ENCODE data around the gene TMEM131. TPM values are rescaled to one million over a fixed set of nuclear protein-coding genes. Genes with fewer than 3 reads are reported as not detected.

Gene TMEM131
- total and polyA plus RNA-seq, 2 donors = 11.4 to 15.6 TPM

DNA sequence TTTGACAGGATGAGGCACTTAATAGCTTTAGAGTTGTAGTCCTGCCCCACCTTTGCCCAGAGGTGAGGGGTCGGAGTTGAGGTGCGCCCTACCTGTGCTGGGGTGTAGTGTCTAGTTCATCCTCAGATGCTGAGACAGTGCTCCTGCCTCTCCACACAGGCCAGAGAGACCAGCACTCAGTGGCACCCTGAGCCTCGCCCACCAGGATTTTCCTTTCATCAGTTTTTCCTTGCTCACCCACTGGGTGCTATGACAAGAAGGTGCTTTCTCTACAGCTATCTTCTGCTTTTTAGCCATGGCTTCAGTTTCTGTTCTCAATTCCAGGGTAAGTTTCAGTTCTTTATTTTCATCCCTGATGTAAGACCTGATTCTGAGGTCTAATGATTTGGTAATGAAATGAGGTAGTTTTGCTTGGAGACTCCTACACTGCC, 16.8 kb upstream of the TMEM131 start:
- DNase-seq (ENCODE audit: low read depth in 6 of 9, low spot score in 9 of 9) = peak in 1 of 9 donors; percentile 34
- Histone ChIP-seq H3K27ac (ENCODE audit: low read depth in 1 of 2, low read length in 1 of 2) (no peak overlapping the region), H3K27me3 (ENCODE audit: control insufficient read depth in 2 of 2, insufficient read depth in 1 of 2, low read length in 1 of 2) (no peaks in the 10 kb centered on the region), H3K9me3 (ENCODE audit: control insufficient read depth in 2 of 2, insufficient read depth in 1 of 2, low read length in 1 of 2) (no peaks in the 10 kb centered on the region), H3K4me3 (ENCODE audit: low read length in 2 of 2) (no peak overlapping the region), H3K4me1 (ENCODE audit: control insufficient read depth in 2 of 2, insufficient read depth in 2 of 2, low read length in 2 of 2) (no peaks in the 10 kb centered on the region), H3K36me3 (ENCODE audit: control insufficient read depth in 2 of 2, insufficient read depth in 2 of 2, low read length in 1 of 2) (no peaks in the 10 kb centered on the region)
- 96% methylated on average over 3 of the region's 3 CpGs for WGBS

GRCh38 chr2:98009887-98010760, 14.4 kb upstream of the TMEM131 start:
- no peak overlapping the region for H3K27ac ChIP-seq (ENCODE audit: low read depth in 1 of 2, low read length in 1 of 2)
- H3K4me1 ChIP-seq (ENCODE audit: control insufficient read depth in 2 of 2, insufficient read depth in 2 of 2, low read length in 2 of 2) = no peaks in the 10 kb centered on the region
- H3K36me3 ChIP-seq (ENCODE audit: control insufficient read depth in 2 of 2, insufficient read depth in 2 of 2, low read length in 1 of 2) = no peaks in the 10 kb centered on the region
- H3K4me3 ChIP-seq (ENCODE audit: low read length in 2 of 2) = no peak overlapping the region
- no peaks in the 10 kb centered on the region for H3K27me3 ChIP-seq (ENCODE audit: control insufficient read depth in 2 of 2, insufficient read depth in 1 of 2, low read length in 1 of 2)
- no peak for DNase-seq (ENCODE audit: low read depth in 6 of 9, low spot score in 9 of 9)
- no peaks in the 10 kb centered on the region for H3K9me3 ChIP-seq (ENCODE audit: control insufficient read depth in 2 of 2, insufficient read depth in 1 of 2, low read length in 1 of 2)
- whole genome bisulfite sequencing = 95% methylated on average over 10 of the region's 10 CpGs

DNA sequence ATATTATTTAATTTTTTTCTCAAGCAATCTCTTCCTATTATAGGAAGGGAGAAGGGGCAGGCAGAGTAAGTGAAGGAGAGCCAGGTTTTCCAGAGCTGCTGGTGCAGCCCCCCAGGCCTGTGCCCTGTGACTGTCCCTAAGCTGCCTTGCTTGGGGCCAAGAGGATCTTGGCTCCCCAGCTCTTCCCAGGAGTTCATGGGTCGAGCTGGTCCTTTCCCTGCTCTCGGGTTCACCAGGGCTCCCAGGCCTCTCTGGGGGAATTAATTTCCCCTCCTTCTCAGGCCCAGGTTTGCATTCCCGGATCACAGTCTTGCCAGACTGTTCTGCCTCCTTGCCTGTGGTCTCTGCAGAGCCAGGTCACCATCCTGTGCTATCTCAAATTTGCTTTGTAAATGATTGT, 12.7 kb upstream of the TMEM131 start:
- no peaks in the 10 kb centered on the region for H3K4me1 ChIP-seq (ENCODE audit: control insufficient read depth in 2 of 2, insufficient read depth in 2 of 2, low read length in 2 of 2)
- no peaks in the 10 kb centered on the region for H3K36me3 ChIP-seq (ENCODE audit: control insufficient read depth in 2 of 2, insufficient read depth in 2 of 2, low read length in 1 of 2)
- 96% methylated on average over 3 of the region's 3 CpGs for WGBS
- H3K27me3 ChIP-seq (ENCODE audit: control insufficient read depth in 2 of 2, insufficient read depth in 1 of 2, low read length in 1 of 2) = no peaks in the 10 kb centered on the region
- no peak overlapping the region for H3K4me3 ChIP-seq (ENCODE audit: low read length in 2 of 2)
- H3K9me3 ChIP-seq (ENCODE audit: control insufficient read depth in 2 of 2, insufficient read depth in 1 of 2, low read length in 1 of 2) = no peaks in the 10 kb centered on the region
- no peak overlapping the region for H3K27ac ChIP-seq (ENCODE audit: low read depth in 1 of 2, low read length in 1 of 2)
- no peak for DNase-seq (ENCODE audit: low read depth in 6 of 9, low spot score in 9 of 9)

DNA sequence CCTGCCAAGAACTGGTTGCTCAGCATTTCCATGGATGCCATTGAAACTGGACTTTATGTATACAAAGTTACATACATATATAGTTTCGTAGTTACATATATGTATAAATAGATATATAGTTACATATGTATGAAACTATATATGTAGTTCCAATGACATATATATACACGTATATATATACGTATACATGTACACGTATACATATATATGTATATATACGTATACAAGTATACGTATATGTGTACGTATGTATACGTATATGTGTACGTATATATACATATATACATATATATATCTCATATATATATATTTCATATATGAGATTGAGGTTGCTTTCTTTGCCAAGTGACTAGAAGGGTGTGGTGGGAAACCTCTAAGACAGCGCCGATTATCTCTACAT, 10.6 kb upstream of the TMEM131 start:
- no peaks in the 10 kb centered on the region for H3K27me3 ChIP-seq (ENCODE audit: control insufficient read depth in 2 of 2, insufficient read depth in 1 of 2, low read length in 1 of 2)
- no peaks in the 10 kb centered on the region for H3K9me3 ChIP-seq (ENCODE audit: control insufficient read depth in 2 of 2, insufficient read depth in 1 of 2, low read length in 1 of 2)
- no peaks in the 10 kb centered on the region for H3K36me3 ChIP-seq (ENCODE audit: control insufficient read depth in 2 of 2, insufficient read depth in 2 of 2, low read length in 1 of 2)
- H3K27ac ChIP-seq (ENCODE audit: low read depth in 1 of 2, low read length in 1 of 2) = no peak overlapping the region
- no peaks in the 10 kb centered on the region for H3K4me1 ChIP-seq (ENCODE audit: control insufficient read depth in 2 of 2, insufficient read depth in 2 of 2, low read length in 2 of 2)
- 94% methylated on average over 11 of the region's 11 CpGs for WGBS
- no peak overlapping the region for H3K4me3 ChIP-seq (ENCODE audit: low read length in 2 of 2)
- no peak for DNase-seq (ENCODE audit: low read depth in 6 of 9, low spot score in 9 of 9)

DNA sequence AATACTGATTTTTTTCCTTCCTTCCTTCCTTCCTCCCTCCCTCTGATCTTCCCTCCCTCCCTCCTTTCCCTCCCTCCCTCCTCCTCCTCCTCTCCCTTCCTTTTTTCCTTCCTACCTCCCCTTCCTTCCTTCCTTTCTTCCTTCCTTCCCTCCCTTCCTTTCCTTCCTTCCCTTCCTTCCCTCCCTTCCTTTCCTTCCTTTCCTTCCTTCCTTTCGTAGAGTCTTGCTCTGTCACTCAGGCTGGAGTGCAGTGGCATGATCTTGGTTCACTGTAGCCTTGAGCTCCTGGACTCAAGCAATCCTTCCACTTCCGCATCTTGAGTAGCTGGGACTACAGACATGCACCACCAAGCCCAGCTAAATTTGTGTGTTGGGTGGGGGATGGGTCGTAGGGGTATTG, 8.9 kb upstream of the TMEM131 start:
- H3K4me1 ChIP-seq (ENCODE audit: control insufficient read depth in 2 of 2, insufficient read depth in 2 of 2, low read length in 2 of 2) = no peaks in the 10 kb centered on the region
- no peaks in the 10 kb centered on the region for H3K9me3 ChIP-seq (ENCODE audit: control insufficient read depth in 2 of 2, insufficient read depth in 1 of 2, low read length in 1 of 2)
- no peaks in the 10 kb centered on the region for H3K27me3 ChIP-seq (ENCODE audit: control insufficient read depth in 2 of 2, insufficient read depth in 1 of 2, low read length in 1 of 2)
- whole genome bisulfite sequencing = 96% methylated on average over 3 of the region's 3 CpGs
- no peak overlapping the region for H3K27ac ChIP-seq (ENCODE audit: low read depth in 1 of 2, low read length in 1 of 2)
- no peaks in the 10 kb centered on the region for H3K36me3 ChIP-seq (ENCODE audit: control insufficient read depth in 2 of 2, insufficient read depth in 2 of 2, low read length in 1 of 2)
- no peak for DNase-seq (ENCODE audit: low read depth in 6 of 9, low spot score in 9 of 9)
- no peak overlapping the region for H3K4me3 ChIP-seq (ENCODE audit: low read length in 2 of 2)

DNA sequence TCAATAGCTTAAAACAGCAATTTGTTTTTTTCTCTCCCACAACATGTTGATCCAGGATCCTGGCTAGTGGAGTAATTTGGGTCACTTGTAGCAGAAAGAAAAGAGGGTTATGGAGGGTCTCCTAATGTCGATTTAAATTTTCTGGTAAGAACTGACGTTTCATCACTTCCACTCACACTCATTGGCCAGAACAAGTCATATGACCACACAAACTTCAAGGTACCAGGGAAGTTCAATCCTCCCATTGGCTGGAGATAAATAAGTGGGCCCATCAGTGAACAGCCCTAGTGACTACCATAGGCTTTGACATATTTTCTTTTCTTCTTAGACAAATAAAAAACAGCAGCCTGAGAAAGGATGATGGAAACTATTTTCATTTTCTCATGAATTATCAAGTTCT, 8.3 kb upstream of the TMEM131 start:
- H3K4me1 ChIP-seq (ENCODE audit: control insufficient read depth in 2 of 2, insufficient read depth in 2 of 2, low read length in 2 of 2) = no peaks in the 10 kb centered on the region
- H3K9me3 ChIP-seq (ENCODE audit: control insufficient read depth in 2 of 2, insufficient read depth in 1 of 2, low read length in 1 of 2) = no peaks in the 10 kb centered on the region
- no peak overlapping the region for H3K4me3 ChIP-seq (ENCODE audit: low read length in 2 of 2)
- no peaks in the 10 kb centered on the region for H3K27me3 ChIP-seq (ENCODE audit: control insufficient read depth in 2 of 2, insufficient read depth in 1 of 2, low read length in 1 of 2)
- no peak overlapping the region for H3K27ac ChIP-seq (ENCODE audit: low read depth in 1 of 2, low read length in 1 of 2)
- no peaks in the 10 kb centered on the region for H3K36me3 ChIP-seq (ENCODE audit: control insufficient read depth in 2 of 2, insufficient read depth in 2 of 2, low read length in 1 of 2)
- DNase-seq (ENCODE audit: low read depth in 6 of 9, low spot score in 9 of 9) = no peak
- 95% methylated on average over 2 of the region's 2 CpGs for WGBS

- Histone ChIP-seq H3K4me3 (ENCODE audit: low read length in 2 of 2) (no peak overlapping the region), H3K36me3 (ENCODE audit: control insufficient read depth in 2 of 2, insufficient read depth in 2 of 2, low read length in 1 of 2) (no peaks in the 10 kb centered on the region), H3K27ac (ENCODE audit: low read depth in 1 of 2, low read length in 1 of 2) (no peak overlapping the region), H3K27me3 (ENCODE audit: control insufficient read depth in 2 of 2, insufficient read depth in 1 of 2, low read length in 1 of 2) (no peaks in the 10 kb centered on the region), H3K4me1 (ENCODE audit: control insufficient read depth in 2 of 2, insufficient read depth in 2 of 2, low read length in 2 of 2) (peaks cover 0 to 7% of the 10 kb centered on the region in 2 donors), H3K9me3 (ENCODE audit: control insufficient read depth in 2 of 2, insufficient read depth in 1 of 2, low read length in 1 of 2) (no peaks in the 10 kb centered on the region)
- WGBS = 96% methylated on average over 3 of the region's 3 CpGs
- no peak for DNase-seq (ENCODE audit: low read depth in 6 of 9, low spot score in 9 of 9)
These were observed 3.8 kb upstream of the TMEM131 start for GRCh38 chr2:97999536-97999935.

DNA sequence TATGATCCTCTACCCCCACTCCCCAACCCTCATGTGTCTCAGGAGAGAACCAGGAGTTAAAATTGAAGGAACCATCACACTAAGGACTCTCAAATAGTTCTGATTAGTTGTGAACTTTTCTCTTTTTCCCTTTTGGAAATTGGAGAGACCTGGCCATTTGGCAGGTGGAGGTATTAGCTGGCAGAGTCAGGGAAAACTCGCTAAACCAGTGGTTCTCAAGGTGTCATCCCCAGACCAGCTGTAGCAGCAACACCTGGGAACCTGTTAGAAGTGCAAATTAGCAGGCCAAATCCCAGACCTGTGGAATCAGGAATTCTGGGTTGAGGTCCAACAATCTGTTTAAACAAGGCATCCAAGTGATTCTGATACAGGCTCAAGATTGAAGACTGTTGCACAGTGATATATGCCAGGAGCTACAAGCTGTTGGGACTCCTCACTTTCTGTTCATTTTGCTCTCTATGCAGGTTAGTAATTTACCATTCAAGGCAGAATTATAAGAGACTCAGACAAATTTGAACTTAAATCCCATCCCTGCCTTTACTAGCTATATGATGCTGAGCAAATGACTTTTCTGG, 2.8 kb upstream of the TMEM131 start:
- Histone ChIP-seq H3K27me3 (ENCODE audit: control insufficient read depth in 2 of 2, insufficient read depth in 1 of 2, low read length in 1 of 2) (no peaks in the 10 kb centered on the region), H3K4me1 (ENCODE audit: control insufficient read depth in 2 of 2, insufficient read depth in 2 of 2, low read length in 2 of 2) (peaks cover 6 to 11% of the 10 kb centered on the region in 2 donors), H3K4me3 (ENCODE audit: low read length in 2 of 2) (no peak overlapping the region), H3K27ac (ENCODE audit: low read depth in 1 of 2, low read length in 1 of 2) (peak overlapping the region in 1 of 2 donors; percentile 41), H3K9me3 (ENCODE audit: control insufficient read depth in 2 of 2, insufficient read depth in 1 of 2, low read length in 1 of 2) (no peaks in the 10 kb centered on the region), H3K36me3 (ENCODE audit: control insufficient read depth in 2 of 2, insufficient read depth in 2 of 2, low read length in 1 of 2) (no peaks in the 10 kb centered on the region)
- no peak for DNase-seq (ENCODE audit: low read depth in 6 of 9, low spot score in 9 of 9)
- WGBS = 95% methylated on average over 1 of the region's 1 CpG

DNA sequence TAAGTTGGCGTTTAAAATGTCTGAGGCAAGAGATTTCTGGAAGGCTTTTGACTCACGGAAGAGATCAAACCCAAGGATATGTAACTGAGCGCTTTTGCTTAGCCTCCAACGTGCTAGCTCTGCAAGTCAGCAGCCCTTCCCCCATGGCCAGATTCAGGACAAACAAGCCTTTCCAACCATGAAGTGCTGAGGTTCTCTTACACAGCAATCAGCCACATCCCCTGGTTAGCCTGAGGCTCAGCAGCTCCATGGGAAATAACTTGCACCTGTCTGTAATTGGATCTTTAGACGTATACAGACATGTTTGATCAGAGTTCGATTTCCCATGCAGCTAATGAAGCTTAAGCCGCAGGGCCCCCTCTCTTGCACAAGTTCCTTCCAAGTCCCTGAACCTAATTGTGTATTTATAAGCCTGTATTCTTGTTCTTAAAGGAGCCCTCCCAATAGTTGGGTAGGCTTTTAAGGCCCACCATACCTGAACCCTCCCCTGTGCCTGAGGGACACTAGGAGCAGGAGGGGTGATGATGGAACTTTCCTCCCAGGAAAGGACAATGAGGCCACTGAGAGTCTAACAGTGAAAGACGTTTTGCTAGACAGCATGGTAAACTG, 2.1 kb upstream of the TMEM131 start:
- peak overlapping the region in 1 of 2 donors; percentile 41 for H3K27ac ChIP-seq (ENCODE audit: low read depth in 1 of 2, low read length in 1 of 2)

More for the DNA sequence above, 2.1 kb upstream of the TMEM131 start:
- Histone ChIP-seq H3K9me3 (ENCODE audit: control insufficient read depth in 2 of 2, insufficient read depth in 1 of 2, low read length in 1 of 2) (no peaks in the 10 kb centered on the region), H3K4me3 (ENCODE audit: low read length in 2 of 2) (no peak overlapping the region), H3K27me3 (ENCODE audit: control insufficient read depth in 2 of 2, insufficient read depth in 1 of 2, low read length in 1 of 2) (no peaks in the 10 kb centered on the region), H3K36me3 (ENCODE audit: control insufficient read depth in 2 of 2, insufficient read depth in 2 of 2, low read length in 1 of 2) (no peaks in the 10 kb centered on the region), H3K4me1 (ENCODE audit: control insufficient read depth in 2 of 2, insufficient read depth in 2 of 2, low read length in 2 of 2) (peaks cover 7 to 11% of the 10 kb centered on the region in 2 donors)
- WGBS = 91% methylated on average over 8 of the region's 8 CpGs
- peak in 2 of 9 donors; percentile 10 to 21 for DNase-seq (ENCODE audit: low read depth in 6 of 9, low spot score in 9 of 9)

All from thymus (tissue), 11 donors.